ENCODE measurements around the gene SLC5A12. TPM values are rescaled to one million over a fixed set of nuclear protein-coding genes. Genes with fewer than 3 reads are reported as not detected.

The SLC5A12 gene
- total RNA-seq, 1 experiment from 2014 or later, result not detected

GRCh38 chr11:26729284-26729683 is 7.4 kb upstream of the SLC5A12 start:
- Histone ChIP-seq H3K27me3 (ENCODE audit: control insufficient read depth, insufficient read depth, low read length) (no peaks in the 10 kb centered on the region), H3K36me3 (ENCODE audit: control insufficient read depth, insufficient read depth, low read length) (no peaks in the 10 kb centered on the region), H3K9me3 (ENCODE audit: control insufficient read depth, insufficient read depth, low read depth, low read length) (no peaks in the 10 kb centered on the region), H3K4me3 (ENCODE audit: low read depth in 2 of 2, low read length in 2 of 2) (no peak overlapping the region), H3K4me1 (ENCODE audit: control insufficient read depth, insufficient read depth, low read length) (no peaks in the 10 kb centered on the region), H3K27ac (ENCODE audit: low read length) (no peak overlapping the region)
- in situ Hi-C loops (cut with HindIII; ENCODE audit: low pct_unique_long_range_greater_than_20kb, low sequenced_read_pairs), result no loop called here
- ChIA-PET POLR2A (no interaction called here), CTCF (no interaction called here)
- no TSS peak for BruUV-seq (replicated peaks)
- TF ChIP-seq POLR2AphosphoS5 (IDR thresholded peaks at IDR 0.05; ENCODE audit: low read depth, low read length) (no peak), CTCF (IDR thresholded peaks at IDR 0.05) (no peak), SIN3A (IDR thresholded peaks at IDR 0.05; ENCODE audit: borderline replicate concordance, insufficient read depth, low read depth, low read length) (no peak), REST (IDR thresholded peaks at IDR 0.05; ENCODE audit: insufficient read depth in 1 of 2, low read depth in 2 of 2, low read length in 1 of 2) (no peak), TCF7L2 (IDR thresholded peaks at IDR 0.05; ENCODE audit: low read depth, low read length) (no peak)
- no peak for ATAC-seq
- intact Hi-C loops (cut with micrococcal nuclease; ENCODE audit: unreplicated experiment), result no loop called here
- DNase-seq (ENCODE audit: low read depth, low spot score), result no peak

GRCh38 chr11:26726960-26727359 is 5.1 kb upstream of the SLC5A12 start:
- ChIA-PET POLR2A (no interaction called here), CTCF (no interaction called here)
- TF ChIP-seq SIN3A (IDR thresholded peaks at IDR 0.05; ENCODE audit: borderline replicate concordance, insufficient read depth, low read depth, low read length) (no peak), CTCF (IDR thresholded peaks at IDR 0.05) (no peak), TCF7L2 (IDR thresholded peaks at IDR 0.05; ENCODE audit: low read depth, low read length) (no peak), REST (IDR thresholded peaks at IDR 0.05; ENCODE audit: insufficient read depth in 1 of 2, low read depth in 2 of 2, low read length in 1 of 2) (no peak), POLR2AphosphoS5 (IDR thresholded peaks at IDR 0.05; ENCODE audit: low read depth, low read length) (no peak)
- DNase-seq (ENCODE audit: low read depth, low spot score) (no peak), ATAC-seq (no peak)
- intact Hi-C loops (cut with micrococcal nuclease; ENCODE audit: unreplicated experiment) (no loop called here), in situ Hi-C loops (cut with HindIII; ENCODE audit: low pct_unique_long_range_greater_than_20kb, low sequenced_read_pairs) (no loop called here)
- Histone ChIP-seq H3K4me1 (ENCODE audit: control insufficient read depth, insufficient read depth, low read length) (no peaks in the 10 kb centered on the region), H3K27ac (ENCODE audit: low read length) (no peak overlapping the region), H3K27me3 (ENCODE audit: control insufficient read depth, insufficient read depth, low read length) (no peaks in the 10 kb centered on the region), H3K9me3 (ENCODE audit: control insufficient read depth, insufficient read depth, low read depth, low read length) (no peaks in the 10 kb centered on the region), H3K4me3 (ENCODE audit: low read depth in 2 of 2, low read length in 2 of 2) (no peak overlapping the region), H3K36me3 (ENCODE audit: control insufficient read depth, insufficient read depth, low read length) (no peaks in the 10 kb centered on the region)
- no TSS peak for BruUV-seq (replicated peaks)
